Measurements from ENCODE around the gene BICD1. TPM values are rescaled to one million over a fixed set of nuclear protein-coding genes. Genes with fewer than 3 reads are reported as not detected.
A peak's percentile ranks its signal among the peaks of the same experiment; 100 is the strongest.
"Not testable (repeated sequence)": the region's sequence is repeated elsewhere in the genome, so short reads cannot be mapped to it uniquely, and the experiment has no call there.

Gene BICD1
- polyA plus RNA-seq, 12 donors = 9.5 to 13.5 (median 11.8) TPM; not detected in 1

DNA sequence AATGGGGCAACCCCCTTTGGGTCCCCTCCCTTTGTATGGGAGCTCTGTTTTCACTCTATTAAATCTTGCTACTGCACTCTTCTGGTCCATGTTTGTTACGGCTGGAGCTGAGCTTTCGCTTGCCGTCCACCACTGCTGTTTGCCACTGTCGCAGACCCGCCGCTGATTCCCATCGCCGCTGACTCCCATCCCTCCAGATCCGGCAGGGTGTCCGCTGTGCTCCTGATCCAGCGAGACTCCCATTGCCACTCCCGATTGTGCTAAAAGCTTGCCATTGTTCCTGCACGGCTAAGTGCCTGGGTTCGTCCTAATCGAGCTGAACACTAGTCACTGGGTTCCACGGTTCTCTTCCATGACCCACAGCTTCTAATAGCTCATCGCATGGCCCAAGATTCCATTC lies 168.9 kb downstream of the BICD1 start:
- DNase-seq = not testable (repeated sequence)

DNA sequence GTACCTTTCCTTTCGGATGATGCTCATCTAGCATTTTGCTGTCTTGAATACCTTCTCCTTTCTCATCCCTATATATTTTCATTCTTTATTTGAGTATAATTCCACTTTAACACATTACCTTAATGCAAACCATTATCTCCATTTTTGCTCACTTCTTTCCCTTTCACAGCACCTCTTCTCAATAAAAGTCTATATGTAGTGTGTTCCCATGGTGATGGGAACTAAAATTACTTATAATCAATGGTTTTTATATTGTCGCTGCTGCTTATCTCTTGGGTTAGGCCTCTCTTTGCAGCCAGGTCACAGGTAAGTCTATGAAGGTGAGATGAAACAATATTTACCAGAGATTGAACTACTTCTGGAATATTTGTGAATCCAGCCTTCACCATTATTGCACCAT lies 171.1 kb downstream of the BICD1 start:
- no peak for DNase-seq

DNA sequence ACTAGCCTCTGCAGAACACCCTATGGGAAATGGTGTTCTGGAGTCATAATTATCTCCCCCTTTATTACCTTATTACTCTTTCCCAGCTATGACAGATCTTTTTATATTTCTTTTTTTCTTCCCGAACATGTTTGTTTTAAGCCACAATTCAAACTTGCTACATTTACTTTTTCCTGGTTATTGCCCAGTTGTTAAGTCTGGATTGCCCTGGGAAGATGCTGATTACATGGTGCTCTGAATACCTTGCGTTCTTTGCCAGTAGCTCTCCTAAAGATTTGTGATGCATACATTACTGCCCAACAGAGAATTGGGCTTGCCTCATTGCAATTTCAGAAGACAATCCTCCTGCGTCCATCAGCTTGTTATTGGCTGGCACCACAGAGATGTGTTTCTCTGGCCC lies 174.5 kb downstream of the BICD1 start:
- DNase-seq = no peak

DNA sequence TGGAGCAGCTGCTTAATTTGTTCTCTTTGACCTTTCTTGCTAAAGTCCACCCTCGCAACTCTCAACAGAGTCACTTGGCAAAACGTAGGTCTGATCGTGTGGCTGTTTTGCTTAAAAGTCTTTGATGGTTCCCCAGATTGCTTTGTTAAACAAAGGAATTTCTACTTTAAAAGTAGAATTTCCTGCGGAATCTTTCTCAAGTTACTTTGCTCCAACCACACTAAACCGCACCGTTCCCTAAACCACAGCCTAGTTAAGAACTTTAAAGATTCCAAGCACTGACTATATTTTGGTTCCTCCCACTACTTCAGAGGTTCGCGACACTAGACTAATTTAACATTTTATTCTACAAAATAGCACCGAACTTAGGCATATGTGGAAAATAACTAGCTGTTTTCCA lies 177.9 kb downstream of the BICD1 start:
- DNase-seq = no peak

DNA sequence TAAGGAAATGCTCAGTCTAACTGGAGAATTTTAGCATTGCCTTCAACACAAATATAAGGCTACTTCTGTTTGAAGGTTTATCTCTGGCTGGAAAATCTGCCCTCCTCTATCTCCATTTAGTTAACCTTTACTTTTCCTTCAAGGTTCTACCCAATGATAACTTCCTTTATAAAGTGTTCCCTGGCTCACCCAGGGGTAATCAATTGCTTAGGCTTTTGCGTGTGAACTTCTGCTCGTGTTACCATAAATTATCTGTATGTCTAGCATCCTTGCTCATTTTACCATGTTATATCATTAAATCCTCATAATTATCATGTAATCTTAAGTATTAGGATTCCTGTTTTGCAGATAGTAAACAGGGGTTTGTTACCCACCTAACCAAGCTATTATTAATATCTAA lies 178.4 kb downstream of the BICD1 start:
- no peak for DNase-seq

DNA sequence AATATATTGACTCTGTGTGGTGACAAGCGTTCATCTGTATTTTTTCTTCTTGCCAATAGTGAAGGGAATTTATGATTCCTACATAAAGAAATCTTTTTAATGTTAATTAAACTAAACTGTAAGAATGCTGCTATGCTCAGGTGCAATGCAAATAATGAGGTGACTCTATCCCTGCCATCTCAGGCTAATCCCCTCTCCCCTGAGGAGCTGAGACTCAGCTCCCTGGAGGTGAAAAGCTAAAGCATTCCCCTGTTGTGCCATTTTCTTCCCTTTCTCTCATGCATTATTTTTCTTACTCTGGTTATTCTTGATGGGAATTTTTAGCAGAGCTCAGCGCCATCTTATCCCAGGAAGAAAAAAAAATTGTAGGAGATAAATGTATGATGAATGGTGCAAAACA lies 178.8 kb downstream of the BICD1 start:
- DNase-seq = no peak

DNA sequence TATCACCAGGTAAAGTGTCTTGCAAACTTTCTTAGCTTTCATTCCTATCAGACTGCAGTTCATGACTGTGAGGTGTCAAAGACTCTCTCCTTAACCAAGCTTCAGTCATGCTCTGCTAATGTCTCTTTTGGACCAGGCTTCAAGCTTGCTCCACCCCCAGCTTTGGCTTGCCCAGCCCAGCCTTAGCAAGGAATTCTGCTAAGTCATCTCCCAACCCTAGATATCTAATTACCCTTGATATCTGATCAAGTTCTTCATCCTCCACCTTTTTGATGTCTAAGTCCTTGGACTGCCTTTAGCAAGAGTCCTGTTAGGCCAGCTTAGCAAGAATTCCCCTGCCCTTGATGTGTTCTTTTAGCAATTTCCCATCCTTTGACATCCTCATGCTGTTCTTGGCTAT lies 183.8 kb downstream of the BICD1 start:
- DNase-seq = no peak

DNA sequence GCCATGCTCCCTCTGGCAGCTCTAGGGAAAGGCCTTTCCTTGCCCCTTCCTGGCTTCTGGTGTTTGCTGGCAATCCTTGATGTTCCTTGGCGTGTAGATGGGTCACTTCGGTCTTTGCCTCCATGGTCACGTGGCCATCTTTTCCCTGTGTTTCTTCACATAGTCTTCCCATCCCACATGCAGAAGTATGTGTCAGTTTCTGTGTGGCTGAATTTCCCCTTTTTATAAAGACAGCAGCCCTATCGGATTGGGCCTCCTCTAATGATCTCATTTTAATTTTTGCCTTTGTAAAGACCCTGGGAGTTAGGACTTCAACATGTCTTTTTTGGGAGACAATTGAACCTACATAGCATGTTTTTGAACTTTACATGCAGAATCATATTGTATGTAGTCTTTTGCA lies 185.5 kb downstream of the BICD1 start:
- no peak for DNase-seq

DNA sequence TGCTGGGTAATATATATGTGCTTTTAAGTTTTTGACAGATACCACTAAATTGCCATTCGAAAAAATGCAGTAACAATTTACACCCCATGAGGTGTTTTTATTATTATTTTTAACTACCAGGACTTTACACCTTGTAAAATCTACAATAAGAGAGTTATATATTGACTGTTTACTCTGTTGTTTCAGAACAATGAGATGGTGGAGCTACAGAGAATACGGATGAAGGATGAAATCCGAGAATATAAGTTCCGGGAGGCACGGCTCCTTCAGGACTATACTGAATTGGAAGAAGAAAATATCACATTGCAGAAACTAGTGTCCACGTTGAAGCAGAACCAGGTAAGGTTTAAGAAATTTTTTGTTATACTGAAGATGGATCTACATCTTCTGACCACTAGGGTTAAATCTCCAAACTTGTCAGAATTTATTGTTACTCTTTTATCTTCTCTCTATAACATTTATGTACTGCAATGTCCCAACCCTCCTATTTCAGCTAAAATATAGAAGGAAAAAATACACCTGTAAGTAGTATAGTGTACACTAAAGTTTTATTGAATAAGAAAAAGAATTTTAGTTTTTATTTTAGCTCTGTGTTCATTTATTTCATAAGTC lies 187.3 kb downstream of the BICD1 start:
- no peak for DNase-seq

DNA sequence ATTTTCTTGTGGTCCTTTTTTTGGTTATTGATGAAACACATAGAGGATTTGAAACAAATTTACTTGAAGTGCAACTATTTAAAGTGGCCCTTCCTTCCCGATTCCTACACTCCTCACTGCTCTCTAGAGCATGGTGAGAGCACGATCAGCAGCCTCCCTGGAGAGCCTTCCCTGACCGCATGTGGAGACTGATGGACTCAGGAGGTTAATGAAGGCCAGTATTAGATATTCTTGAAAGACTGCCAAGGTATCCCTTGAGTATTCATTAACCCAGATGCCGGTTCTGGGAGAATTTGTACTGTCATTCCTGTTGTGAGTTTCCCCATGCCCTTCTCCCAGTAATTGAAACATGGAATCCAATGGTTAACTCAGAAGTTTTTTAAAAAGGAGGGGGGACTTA lies 189.9 kb downstream of the BICD1 start:
- DNase-seq = no peak

DNA sequence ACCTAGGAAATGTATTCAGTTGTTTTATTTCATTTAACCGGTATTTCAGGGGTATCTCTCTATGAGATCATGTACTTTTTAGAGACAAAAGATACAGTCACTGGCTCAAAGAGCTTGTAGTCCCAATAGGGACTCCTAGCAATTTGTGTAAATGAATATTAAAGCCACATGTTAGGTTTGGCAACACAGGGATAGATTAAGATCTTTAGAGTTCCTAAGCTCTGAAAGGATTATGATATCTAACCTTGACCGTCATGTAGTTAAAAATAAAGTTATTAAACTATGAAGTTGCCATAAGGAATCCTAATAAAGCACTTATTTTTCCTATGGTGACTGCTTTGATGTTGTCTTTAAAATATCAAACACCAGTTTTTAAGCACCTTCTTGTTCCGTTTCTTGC lies 192.3 kb downstream of the BICD1 start:
- peak; percentile 14 for DNase-seq

DNA sequence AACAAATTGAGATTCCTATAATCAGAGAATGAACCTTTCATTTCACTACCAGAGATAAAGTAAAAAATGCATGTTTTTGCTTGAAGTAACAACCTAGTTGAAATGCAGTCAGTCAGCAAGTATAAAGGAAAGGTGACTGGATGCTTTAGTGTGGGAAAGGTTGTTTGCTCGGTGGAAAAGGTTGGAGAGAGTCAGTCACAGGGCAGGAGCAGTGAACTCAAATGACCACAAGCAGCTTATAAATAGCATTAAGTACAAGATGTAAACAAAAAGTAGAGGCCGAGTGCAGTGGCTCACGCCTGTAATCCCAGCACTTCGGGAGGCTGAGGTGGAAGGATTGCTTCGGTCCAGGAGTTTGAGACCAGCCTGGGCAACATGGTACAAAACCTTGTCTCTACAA lies 194.6 kb downstream of the BICD1 start:
- DNase-seq = no peak

DNA sequence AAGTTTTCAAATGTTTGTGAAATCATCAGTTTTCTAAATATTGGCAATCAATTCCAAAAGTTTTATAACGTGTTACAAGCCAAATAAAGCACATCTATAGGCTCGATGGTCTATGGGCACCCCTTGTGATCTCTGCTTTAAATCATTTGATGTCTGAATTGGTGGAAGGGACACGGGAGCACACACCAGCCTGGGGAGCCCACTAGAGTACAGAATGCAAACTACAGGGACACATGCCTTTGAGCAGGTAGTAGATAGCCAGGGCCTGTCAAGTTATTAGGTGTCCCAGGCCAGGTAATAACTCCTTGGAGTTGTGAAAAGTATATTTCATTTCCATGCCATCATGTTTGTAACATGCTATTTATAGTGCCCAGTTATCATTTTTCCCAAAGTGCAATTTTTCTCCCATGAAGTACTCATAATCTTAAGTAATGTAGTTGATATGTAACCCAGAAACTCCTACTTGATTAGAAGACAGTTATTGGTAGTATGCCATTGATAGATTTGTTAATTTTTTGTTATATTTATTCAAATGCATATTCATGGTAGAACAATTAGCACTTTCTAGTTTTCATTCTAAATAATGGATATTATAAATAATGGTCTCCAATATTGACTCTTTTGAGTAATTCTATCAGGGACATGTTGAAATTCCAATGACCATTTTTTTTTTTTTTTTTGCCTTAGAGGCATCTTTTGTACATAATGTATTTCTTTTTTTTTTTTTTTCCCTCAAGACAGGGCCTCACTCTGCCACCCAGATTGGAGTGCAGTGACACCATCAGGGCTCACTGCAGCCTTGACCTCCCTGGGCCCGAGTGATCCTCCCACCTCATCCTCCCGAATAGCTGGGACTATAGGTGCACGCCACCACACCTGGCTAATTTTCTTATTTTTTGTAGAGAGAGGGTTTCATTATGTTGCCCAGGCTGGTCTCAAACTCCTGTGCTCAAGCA lies 195.8 kb downstream of the BICD1 start:
- DNase-seq = no peak

DNA sequence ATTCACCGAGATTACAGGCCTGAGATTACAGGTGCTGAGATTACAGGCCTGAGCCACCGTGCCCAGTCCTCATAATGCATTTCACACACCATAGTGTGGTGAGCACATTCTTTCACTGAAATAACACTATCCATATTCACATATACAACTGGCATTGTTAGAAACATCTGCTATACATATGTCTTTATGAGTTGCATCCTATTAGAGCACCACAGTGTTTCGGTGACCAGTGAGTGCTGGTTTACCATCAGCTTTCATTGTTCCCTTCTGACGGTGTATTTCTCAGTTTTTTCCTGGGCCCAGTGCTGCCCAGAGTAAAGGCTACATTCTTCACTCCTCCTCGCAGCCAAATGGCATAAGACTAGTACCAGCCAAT lies 196.5 kb downstream of the BICD1 start:
- DNase-seq = no peak

DNA sequence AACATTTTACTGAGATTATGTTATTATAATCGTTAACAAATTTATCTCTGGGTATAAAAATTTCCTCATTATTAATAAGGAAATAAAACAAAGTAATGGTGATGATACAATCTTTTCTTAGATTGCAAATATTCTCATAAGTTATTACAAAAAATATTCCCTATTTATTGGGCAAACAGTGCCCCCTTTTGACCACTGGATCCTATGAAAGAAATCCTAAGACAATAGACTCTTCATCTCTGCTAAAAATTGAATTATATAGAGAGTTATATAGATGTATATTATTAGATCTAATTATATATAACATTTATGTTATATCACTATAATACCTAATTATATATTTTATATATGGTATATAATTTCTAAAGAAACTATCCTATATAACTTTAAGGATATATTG lies 198.5 kb downstream of the BICD1 start:
- DNase-seq = peak; percentile 51

DNA sequence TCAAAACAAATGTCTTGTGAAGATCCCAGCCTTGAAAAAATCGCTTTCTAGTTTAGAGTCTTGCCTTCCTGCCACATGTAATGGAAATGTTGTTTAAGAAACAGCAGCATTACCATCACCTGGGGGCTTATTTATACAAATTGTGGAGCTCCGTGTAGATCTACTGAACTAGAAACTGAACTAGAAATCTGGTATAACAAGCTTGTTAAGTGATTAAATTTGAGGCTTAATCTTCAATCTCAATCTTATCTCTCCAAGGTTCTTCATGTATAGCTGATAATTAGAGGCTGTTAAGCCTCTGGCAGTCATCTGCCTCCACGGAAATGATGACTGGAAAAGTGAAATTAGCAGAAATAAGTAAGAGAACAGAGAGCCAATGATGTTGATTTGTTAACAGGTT lies 200.7 kb downstream of the BICD1 start:
- DNase-seq = no peak

DNA sequence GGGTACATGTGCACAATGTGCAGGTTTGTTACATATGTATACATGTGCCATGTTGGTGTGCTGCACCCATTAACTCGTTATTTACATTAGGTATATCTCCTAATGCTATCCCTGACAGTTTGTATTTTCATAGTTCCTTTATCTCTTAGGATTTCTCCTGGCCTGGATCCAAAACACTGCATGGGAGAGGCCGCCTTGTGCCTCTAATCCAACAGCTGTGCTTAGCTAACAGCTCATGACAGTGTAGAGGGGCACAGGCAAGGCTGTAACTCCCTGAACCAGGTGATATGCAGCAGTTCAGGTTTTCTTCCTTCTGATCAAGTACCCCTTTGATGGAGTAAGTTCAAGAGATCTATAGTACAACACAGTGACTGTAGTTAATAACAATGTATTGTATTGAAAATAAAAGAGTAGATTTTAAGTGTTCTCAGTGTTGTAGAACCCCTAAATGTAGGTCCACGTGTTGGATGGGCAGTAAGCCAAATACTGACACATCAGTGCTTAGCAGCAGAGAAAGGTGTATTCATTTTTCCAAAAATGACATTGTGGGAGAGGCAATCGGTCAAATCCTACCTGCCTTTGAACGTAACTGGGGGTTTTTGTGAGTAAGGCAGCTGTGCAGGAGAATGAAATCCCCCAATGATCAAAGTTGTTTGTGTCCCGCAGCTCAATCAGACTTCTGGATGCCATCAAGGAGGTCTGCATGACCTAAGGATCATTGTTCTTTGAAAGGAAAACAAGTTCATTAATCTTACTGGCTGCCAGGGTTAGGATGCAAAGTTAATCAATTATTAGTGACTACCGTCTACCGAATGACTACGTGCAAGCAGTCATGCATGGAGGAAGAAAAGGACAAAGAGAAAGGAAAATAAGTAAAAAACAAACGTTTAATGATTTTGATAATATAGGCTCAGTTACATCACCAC lies 203.4 kb downstream of the BICD1 start:
- no peak for DNase-seq

DNA sequence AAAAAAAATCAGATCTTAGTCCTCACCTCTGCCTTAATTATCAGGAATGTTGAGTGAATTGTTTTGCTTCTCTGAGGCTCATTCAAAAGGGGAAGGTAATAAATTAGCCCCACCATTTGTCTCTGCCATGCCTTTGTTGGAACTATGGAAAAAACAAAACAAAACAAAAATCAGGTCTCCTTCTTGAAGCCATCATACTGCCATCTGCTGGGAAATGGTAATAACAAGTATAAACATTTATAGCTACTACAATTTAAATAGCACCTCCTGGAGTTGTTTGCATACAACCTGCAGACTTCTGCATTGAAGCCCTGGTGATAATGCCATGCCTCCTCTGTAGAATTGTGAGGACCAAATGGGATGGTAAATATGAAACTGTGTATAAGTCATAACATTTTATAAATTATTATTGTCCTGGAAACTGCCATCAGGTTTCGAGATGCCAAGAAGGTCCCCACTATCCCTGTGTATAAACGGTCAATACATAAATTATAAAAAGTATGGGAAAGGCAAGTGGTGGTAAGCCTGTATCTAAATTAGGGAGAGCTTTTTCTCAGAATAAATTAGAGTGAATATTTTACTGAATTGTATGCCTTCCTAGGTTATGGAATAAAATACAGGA lies 205.5 kb downstream of the BICD1 start:
- DNase-seq = peak; percentile 34

DNA sequence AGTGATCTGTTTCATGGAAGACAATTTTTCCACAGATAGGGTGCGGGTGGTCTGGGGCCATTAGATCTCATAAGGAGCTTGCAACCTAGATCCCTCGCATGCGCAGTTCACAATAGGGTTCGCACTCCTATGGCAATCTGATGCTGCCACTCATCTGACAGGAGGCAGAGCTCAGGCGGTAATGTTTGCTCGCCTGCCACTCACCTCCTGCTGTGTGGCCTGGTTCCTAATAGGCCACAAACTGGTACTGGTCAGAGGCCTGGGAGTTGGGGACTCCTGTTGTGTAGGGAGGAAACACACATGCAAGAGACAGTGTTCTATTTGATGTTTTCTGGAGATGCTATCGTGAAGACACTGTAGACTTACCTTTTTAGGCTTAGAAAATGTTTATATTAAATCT lies 215.7 kb downstream of the BICD1 start:
- no peak for DNase-seq

DNA sequence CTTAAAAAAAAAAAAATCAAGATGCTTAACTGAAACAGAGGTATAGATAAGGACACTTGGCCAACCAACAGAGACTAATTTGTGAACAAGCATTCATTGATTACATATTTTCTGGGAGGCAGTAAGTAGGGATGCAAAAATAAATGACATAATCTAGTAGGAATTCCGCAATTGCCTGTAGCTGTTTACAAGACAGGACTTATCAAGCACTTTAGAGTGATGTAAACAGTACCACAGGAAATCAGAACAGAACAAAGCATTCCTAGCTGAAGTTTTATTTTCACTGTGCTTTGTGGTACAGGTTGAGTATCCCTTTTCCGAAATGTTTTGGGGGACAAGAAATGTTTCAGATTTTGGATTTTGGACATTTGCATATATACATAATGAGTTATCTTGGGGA lies 224.5 kb downstream of the BICD1 start:
- DNase-seq = no peak

DNA sequence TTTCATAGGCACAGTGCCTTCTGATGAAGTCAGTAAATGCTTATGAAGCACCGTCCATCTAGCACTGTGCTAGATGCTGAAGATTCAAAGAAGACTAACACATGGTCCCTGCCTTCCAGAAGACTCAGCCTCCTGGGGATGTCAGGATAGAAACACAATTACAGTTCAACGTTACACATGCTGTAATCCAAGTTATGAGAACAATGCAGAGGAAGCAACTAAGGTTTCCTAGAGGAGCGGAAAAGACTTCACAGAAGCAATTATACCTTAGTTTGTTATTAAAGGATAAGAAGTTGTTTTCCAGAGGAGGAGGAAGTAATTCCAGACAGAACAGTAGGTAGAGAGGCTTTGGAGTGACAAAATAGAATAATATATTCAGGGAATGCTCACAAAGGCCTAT lies 225.8 kb downstream of the BICD1 start:
- DNase-seq = no peak

DNA sequence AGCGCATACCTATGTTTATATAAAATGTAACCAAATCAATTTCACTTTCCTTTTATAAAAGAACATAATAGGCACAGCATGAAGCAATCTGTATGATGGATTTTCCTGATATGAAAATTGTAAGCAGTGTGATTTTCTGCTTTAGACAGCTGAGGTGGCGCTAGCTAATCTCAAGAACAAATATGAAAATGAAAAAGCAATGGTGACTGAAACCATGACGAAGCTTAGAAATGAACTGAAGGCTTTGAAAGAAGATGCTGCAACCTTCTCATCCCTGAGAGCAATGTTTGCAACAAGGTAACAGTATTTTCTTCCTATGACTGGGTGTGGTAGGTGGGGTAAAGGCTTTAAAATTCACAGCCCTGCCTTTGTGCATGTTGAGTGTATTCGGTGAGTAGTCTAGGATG lies 227.7 kb downstream of the BICD1 start:
- DNase-seq = no peak
